Stomach (tissue), 4 donors: ENCODE data around the gene ADAM22.
"Not testable (repeated sequence)": the region's sequence is repeated elsewhere in the genome, so short reads cannot be mapped to it uniquely, and the experiment has no call there.

Experiments used
- EP300 ChIP-seq: sonication (generic); formaldehyde crosslinking; IDR thresholded peaks from one replicate; pipeline ENCODE4 v1.6.1; 2017; ENCODE audit warnings: antibody characterized with exemption
- POLR2A ChIP-seq, 4 donors: fragments of 450-650 bp; IDR thresholded peaks; one replicate each; pipeline ENCODE4 v1.6.1; 2016; ENCODE audit warnings: antibody characterized with exemption in 4 of 4, control low read depth in 2 of 4, mild to moderate bottlenecking in 1 of 4, moderate library complexity in 1 of 4
- POLR2AphosphoS5 ChIP-seq, 3 donors: sonication (generic); formaldehyde crosslinking; IDR thresholded peaks; one replicate each; pipeline ENCODE4 v1.6.1; 2016; ENCODE audit warnings: antibody characterized with exemption in 3 of 3
- TF ChIP-seq, protein P1 (sequence below), 7 experiments: fragments of 450-650 bp in 4 of 7; fragments of 200-600 bp in 3 of 7; sonication (generic) in 3 of 7; IDR thresholded peaks; one replicate each; pipeline ENCODE4 v1.5.1; 2016 to 2019; ENCODE audit warnings: antibody characterized with exemption in 7 of 7, control low read depth in 2 of 7, mild to moderate bottlenecking in 1 of 7

DNA sequence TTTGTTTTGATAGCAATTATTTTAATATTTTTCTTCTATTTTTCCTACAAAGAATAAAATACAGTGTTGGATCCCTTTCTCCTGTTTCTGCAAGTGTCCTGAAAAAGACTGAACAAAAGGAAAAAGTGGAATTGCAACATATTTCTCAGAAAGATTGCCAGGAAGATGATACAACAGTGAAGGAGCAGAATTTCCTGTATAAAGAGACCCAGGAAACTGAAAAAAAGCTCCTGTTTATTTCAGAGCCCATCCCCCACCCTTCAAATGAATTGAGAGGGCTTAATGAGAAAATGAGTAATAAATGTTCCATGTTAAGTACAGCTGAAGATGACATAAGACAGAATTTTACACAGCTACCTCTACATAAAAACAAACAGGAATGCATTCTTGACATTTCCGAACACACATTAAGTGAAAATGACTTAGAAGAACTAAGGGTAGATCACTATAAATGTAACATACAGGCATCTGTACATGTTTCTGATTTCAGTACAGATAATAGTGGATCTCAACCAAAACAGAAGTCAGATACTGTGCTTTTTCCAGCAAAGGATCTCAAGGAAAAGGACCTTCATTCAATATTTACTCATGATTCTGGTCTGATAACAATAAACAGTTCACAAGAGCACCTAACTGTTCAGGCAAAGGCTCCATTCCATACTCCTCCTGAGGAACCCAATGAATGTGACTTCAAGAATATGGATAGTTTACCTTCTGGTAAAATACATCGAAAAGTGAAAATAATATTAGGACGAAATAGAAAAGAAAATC, 26.7 kb upstream of the ADAM22 start:
- TF ChIP-seq, protein P1, sequence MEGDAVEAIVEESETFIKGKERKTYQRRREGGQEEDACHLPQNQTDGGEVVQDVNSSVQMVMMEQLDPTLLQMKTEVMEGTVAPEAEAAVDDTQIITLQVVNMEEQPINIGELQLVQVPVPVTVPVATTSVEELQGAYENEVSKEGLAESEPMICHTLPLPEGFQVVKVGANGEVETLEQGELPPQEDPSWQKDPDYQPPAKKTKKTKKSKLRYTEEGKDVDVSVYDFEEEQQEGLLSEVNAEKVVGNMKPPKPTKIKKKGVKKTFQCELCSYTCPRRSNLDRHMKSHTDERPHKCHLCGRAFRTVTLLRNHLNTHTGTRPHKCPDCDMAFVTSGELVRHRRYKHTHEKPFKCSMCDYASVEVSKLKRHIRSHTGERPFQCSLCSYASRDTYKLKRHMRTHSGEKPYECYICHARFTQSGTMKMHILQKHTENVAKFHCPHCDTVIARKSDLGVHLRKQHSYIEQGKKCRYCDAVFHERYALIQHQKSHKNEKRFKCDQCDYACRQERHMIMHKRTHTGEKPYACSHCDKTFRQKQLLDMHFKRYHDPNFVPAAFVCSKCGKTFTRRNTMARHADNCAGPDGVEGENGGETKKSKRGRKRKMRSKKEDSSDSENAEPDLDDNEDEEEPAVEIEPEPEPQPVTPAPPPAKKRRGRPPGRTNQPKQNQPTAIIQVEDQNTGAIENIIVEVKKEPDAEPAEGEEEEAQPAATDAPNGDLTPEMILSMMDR (IDR thresholded peaks at IDR 0.05) = not testable (repeated sequence)
- TF ChIP-seq EP300; POLR2AphosphoS5 (IDR thresholded peaks at IDR 0.05); POLR2A (IDR thresholded peaks at IDR 0.05): not testable (repeated sequence)
